Non-pigmented ciliary epithelial cell (primary cell): ENCODE results near the gene OLFM3.

Experiments used
- DNase-seq: peaks from one replicate; pipeline ENCODE4 v3.0.0-alpha.2; 2010; ENCODE audit warnings: low read depth

OLFM3 gene

GRCh38 chr1:101996825-101997465 is at the start of gene OLFM3:
TSS of gene OLFM3 (minus strand) at chr1:101996926.
- DNase-seq = no peak

- no peak for DNase-seq
Measured at GRCh38 chr1:102045752-102046151, 49.0 kb upstream of the OLFM3 start.

- no peak for DNase-seq
Measured at GRCh38 chr1:102032534-102032933, 35.8 kb upstream of the OLFM3 start.

- DNase-seq = no peak
Measured at GRCh38 chr1:102019530-102019929, 22.8 kb upstream of the OLFM3 start.

- DNase-seq = no peak
Measured at GRCh38 chr1:102015728-102016127, 19.0 kb upstream of the OLFM3 start.

- DNase-seq = no peak
Measured at GRCh38 chr1:102002057-102002456, 5.3 kb upstream of the OLFM3 start.

- DNase-seq = no peak
Measured at GRCh38 chr1:101995984-101996745, 561 bp downstream of the OLFM3 start.

- no peak for DNase-seq
Measured at GRCh38 chr1:101993710-101994109, 3.0 kb downstream of the OLFM3 start.

- no peak for DNase-seq
Measured at GRCh38 chr1:101992821-101993575, 3.7 kb downstream of the OLFM3 start.

GRCh38 chr1:101980974-101981373 is 15.8 kb downstream of the OLFM3 start:
- DNase-seq = no peak

GRCh38 chr1:101977266-101977665 is 19.5 kb downstream of the OLFM3 start:
- DNase-seq = no peak

- no peak for DNase-seq
Measured at GRCh38 chr1:101976161-101976560, 20.6 kb downstream of the OLFM3 start.

GRCh38 chr1:101975371-101975770 is 21.4 kb downstream of the OLFM3 start:
- DNase-seq = no peak

- DNase-seq = no peak
Measured at GRCh38 chr1:101974599-101975274, 22.0 kb downstream of the OLFM3 start.

- DNase-seq = no peak
Measured at GRCh38 chr1:101971304-101971703, 25.4 kb downstream of the OLFM3 start.

- DNase-seq = no peak
Measured at GRCh38 chr1:101967871-101968270, 28.9 kb downstream of the OLFM3 start.

GRCh38 chr1:101965341-101965740 is 31.4 kb downstream of the OLFM3 start:
- DNase-seq = no peak

- DNase-seq = no peak
Measured at GRCh38 chr1:101964708-101965107, 32.0 kb downstream of the OLFM3 start.

GRCh38 chr1:101960142-101960541 is 36.6 kb downstream of the OLFM3 start:
- no peak for DNase-seq

- no peak for DNase-seq
Measured at GRCh38 chr1:101959456-101959855, 37.3 kb downstream of the OLFM3 start.

- DNase-seq = no peak
Measured at GRCh38 chr1:101957771-101958170, 39.0 kb downstream of the OLFM3 start.

- no peak for DNase-seq
Measured at GRCh38 chr1:101953623-101954022, 43.1 kb downstream of the OLFM3 start.
